HG03139 (cell line): Measurements from ENCODE around the gene OPTC.

Experiments used
- ATAC-seq: cut with Tn5 transposase; IDR thresholded peaks from one replicate; pipeline ENCODE4 v1.9.1; 2021; ENCODE audit not compliant: unreplicated experiment

OPTC gene

DNA sequence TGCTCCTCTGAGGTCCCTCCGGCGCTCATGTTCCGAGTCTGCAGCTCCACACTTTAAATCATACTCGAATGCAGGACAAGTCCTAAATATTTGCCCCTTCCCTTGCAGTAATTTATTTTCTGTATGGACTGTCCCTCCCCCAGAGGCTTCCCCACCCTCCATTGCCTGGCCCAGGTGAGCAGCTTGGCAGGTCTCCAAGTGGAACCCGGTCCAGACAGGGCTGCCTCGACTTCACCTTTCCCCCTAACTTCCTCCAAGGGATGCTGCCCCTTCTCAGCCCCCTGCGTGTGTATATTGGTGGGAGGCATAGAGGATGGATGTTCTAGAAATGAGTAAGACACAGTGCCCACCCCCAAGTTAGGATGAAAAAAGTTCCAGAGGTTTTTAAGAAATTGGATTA, 5.4 kb upstream of the OPTC start:
- no peak for ATAC-seq

DNA sequence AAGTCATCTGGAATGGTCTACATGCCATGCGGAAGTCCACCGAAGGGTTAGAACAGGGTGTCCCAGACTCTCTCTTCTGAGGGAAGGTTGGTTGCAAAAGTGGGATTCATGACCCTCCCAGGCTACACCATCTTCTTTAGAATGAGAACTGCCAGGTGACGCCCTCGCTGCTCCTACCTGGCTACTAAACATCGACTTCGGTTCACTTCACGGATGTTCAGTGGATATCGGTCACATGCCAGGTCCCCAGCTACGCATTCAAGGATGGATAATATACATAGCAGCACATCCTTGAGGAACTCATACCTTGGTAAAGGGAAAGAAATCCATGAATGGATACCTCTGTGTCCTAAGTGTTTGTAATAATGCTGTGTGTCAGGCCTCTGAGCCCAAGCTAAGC, 3.3 kb upstream of the OPTC start:
- ATAC-seq, result no peak

GRCh38 chr1:203491664-203492063, 2.3 kb upstream of the OPTC start:
- no peak for ATAC-seq

DNA sequence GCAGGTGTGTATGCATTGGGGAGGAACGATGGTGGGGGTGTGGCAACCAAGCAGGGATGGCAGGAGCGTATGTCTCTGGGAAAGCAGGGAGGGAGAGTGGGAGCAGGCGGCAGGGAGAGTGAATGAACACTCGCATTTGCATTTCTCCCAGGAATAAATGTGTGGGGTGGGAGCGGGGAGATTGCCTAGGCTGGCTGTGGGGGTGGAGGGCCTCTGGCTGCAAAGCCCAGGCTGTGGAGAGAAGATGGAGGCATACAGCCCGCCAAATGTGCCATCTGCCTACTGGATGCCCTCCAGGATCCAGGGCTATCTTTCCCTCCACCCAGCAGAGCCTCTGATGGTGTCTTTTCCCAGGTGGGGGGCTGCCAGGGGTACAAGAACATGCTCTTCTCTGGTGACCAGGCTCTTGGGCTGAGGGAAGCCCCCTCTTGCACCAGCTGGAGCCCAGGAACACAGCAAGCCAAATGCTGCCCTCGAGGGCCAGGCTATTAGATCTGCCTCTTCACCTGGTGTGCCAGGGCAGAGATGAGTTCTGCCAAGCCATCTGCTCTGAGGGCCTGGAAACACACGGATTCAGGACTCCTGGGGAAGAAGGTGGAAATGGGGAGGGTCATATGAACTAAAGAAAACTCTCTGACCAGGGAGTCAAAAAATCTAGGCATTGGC, 1.7 kb upstream of the OPTC start:
- ATAC-seq, result no peak

- ATAC-seq, result no peak
Measured at GRCh38 chr1:203492748-203493130, 1.2 kb upstream of the OPTC start.

- no peak for ATAC-seq
Measured at GRCh38 chr1:203495845-203496244, 1.9 kb downstream of the OPTC start.

DNA sequence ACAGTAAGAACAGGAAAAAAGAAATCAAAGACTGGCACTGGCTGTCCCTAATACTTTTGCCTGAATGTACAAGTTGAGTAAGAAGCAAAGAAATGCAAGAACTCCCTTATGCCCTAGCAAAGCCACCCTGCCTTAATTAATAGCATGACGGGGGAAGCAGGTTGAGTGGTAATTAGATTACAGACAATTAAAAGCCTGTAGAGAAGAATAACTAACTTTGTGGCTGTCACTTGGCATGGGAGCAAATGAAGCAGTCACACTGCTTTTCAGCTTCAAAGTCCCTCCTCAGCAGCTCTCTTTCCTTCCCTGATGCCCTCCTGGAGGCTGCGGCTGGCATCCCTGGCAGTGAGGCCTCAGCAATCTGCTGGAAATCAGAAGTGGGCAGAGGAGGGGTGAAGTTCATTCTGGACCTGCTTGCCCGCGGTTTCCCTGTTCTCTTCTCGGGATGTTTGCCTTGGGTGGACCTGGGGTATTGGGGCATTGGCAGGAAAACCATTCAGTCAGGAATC, 3.4 kb downstream of the OPTC start:
- no peak for ATAC-seq

GRCh38 chr1:203499643-203500278, 5.8 kb downstream of the OPTC start:
- no peak for ATAC-seq

DNA sequence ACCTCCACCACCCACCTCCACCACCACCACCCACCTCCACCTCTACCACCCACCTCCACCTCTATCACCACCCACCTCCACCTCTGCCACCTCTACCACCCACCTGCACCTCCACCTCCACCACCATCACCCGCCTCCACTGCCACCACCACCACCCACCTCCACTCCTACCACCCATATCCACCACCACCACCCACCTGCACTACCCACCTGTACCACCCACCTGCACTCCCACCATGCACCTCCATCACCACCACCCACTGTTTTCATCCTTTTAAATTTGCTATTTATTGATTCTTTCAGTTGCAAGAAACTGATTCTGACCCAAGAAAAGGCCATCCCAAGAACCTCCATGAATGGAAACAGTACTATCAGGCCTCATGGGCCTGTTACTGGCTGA, 6.3 kb downstream of the OPTC start:
- no peak for ATAC-seq

GRCh38 chr1:203503836-203504235, 9.9 kb downstream of the OPTC start:
- ATAC-seq, result no peak

DNA sequence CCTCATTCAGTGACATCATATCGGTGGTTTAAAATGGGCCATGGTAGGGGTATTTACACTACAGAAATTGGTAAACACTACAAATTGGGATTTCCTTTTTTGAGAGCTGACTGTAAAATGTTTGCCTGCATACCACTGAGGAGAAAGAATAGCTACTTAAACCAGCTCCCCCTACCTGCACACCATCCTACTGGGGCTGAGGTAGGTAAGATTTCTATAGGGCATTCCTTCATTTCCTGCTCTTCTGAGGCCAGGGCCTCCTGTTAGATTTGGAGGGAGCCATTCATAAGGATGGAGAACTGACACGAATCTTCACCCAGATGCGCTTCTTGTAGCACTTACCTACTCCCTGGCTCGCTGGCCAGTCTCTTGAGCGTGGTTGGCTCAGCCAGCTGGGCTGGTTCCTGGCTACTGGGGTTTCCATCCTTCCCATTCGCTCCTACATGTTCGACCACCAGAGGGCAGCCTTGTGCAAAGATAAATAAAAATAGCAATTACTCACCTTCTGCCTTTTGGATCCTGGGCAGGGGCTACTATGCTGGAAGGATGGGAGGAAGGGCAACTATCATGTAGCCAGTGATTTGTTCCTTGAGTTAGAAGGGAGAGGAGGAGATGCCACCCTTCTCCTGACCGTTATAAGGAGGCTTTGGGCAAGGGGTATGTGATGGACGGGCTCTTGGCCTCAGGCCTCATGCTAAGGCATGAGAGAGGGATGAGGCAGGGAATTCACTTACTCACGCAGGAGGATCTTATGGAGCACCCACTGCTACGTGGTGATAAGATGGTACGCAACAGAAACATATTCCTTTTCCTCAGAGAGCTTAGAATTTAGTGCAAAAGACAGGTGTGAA, 10.7 kb downstream of the OPTC start:
- ATAC-seq, result no peak

DNA sequence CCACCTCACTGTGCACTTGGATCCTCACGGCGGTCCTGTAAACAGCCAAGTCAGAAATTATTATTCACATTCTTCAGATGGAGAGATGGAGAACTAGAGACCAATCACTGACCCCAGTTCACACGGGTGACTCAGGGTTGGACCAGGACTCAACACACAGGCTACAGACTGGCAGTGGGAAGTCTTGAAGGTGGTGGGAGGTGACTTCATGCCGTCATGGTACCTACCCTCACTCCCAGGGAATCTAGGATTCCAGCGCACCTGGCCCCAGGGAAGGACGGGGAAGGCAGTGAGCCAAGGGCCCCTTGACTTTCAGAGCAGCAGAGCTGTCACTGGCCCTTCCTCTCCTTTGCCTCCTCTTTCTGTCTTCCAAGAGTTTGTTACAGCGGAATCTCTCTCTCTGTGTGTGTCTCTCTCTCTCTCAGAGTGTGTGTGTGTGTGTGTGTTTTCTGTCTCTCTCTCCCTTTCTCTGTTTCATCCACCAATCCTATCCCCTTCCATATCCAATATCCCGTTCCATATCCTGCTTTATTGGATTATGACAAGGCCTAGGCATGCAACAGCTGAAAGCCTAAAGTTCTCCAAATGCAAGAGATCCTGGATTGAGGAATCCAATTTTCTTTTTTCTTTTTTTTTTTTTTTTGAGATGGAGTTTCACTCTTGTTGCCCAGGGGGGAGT, 11.7 kb downstream of the OPTC start:
- no peak for ATAC-seq

DNA sequence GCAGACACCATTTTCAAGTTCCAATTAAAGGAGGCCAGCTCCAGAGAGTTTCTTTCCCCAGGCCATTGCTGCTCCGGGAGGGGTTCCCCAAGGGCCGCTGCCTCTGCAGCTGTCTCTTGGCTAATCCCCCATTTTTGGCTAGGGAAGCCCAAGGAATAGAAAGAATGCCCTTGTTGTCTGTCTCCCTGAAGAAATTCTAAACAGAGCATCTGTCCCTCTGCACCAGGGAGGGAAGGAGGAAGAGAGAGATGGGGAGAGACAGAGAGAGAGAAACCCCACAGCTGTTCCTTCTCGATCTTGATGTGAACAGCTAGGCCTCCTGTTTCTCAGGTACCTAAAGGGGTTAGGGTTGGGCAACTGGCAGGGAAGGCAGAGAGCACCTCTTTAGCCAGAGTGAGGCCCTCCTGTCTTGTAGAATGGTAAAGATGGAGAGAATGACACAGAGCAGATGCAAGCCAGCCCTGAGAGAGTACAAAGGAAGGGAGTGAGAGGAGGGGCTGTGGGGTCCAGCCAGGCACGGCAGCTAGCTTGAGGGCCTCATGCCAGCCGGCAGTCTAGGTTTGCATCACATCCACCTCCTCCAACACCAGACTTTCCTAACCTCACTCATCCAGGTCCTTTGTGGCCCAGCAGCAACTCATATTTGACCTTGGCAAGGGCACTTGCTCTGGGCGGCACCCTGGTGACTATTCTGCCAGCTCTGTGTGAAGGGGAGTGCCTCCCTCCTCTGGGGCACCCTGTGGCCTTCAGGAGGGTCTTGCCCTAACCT, 13.1 kb downstream of the OPTC start:
- no peak for ATAC-seq

- no peak for ATAC-seq
Measured at GRCh38 chr1:203507759-203508158, 13.8 kb downstream of the OPTC start.

- ATAC-seq, result no peak
Measured at GRCh38 chr1:203508463-203509073, 14.6 kb downstream of the OPTC start.

DNA sequence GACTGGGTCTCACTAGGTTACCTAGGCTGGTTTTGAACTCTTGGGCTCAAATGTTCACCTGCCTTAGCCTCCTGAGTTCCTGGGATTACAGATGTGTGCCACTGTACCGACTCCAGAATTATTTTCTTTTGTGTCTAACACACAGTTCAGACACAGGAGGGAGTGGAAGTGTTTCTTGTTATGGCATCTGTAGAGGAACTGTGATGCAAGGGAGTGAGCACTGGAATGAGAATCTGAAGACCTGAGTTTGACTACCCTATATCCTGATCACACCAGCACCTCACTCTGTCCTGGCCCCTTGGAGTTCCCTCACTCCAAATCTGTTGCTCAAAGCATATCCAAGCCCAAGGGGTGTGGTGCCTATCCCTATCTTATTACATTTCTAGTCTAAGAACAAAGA, 15.2 kb downstream of the OPTC start:
- ATAC-seq, result no peak

DNA sequence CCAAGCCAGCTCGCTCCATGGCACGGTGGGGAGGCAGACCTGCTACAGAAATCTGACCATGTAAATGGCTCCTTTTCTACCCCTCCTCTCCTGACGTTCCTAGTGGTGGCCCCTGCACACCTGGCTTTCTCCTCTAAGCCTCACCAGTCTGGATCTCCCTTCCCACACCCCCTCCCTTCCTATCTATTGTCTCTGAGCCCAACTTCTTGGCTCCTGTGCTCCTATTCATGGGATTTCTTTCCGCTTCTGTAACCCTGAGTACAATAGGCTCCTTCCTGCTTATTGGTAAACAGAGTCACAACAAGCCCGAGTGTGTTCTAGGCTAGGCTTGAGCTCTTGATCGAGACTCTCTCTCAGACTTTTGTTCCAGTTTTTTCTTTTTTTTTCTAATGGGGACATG, 17.6 kb downstream of the OPTC start:
- ATAC-seq, result no peak

- ATAC-seq, result no peak
Measured at GRCh38 chr1:203511930-203512329, 18.0 kb downstream of the OPTC start.

- no peak for ATAC-seq
Measured at GRCh38 chr1:203512517-203512847, 18.5 kb downstream of the OPTC start.

GRCh38 chr1:203512848-203513584, 19.1 kb downstream of the OPTC start:
- ATAC-seq, result no peak
